HepG2 (cell line): Measurements from ENCODE around the gene CYP2C8. TPM values are rescaled to one million over a fixed set of nuclear protein-coding genes. Genes with fewer than 3 reads are reported as not detected.

ENCODE experiments used
- ATAC-seq: fragments of 200-7000 bp; cut with Tn5 transposase; 3 replicates; pipeline ENCODE4 v1.9.1; 2020; ENCODE audit warnings: mild to moderate bottlenecking, moderate library complexity
- BruUV-seq: library from RNA; stranded (reverse); fragments of 400-500 nt; replicated peaks from 2 replicates; lab custom pipeline; 2021; lab: Mats Ljungman, UMichigan
- CTCF ChIA-PET: fragments of 300-600 bp; formaldehyde crosslinking; extraction: SDS; loops from one replicate; lab custom pipeline; 2021; ENCODE audit warnings: low total read pairs, inconsistent platforms, low intra/inter-chr PET ratio; lab: Yijun Ruan, JAX
- POLR2A ChIA-PET: fragments of 350-600 bp; sonication (Branson Sonifier 250); formaldehyde crosslinking; loops from one replicate; lab custom pipeline; 2020; ENCODE audit warnings: antibody characterized with exemption, inconsistent platforms; lab: Yijun Ruan, JAX
- DNase-seq: peaks from one replicate; pipeline ENCODE4 v3.0.0-alpha.2; 2015; ENCODE audit warnings: low spot score
- FAIRE-seq: peaks from 3 replicates; lab custom pipeline; 2011; peaks lifted over from hg19 to GRCh38; lab: Jason Lieb, UNC
- H2AFZ ChIP-seq: one replicate; pipeline ENCODE4 v1.6.1; 2011; ENCODE audit warnings: low read length, inconsistent platforms
- H3K27ac ChIP-seq: fragments of 300-600 bp; 3 replicates; pipeline ENCODE4 v1.8.0; 2011; ENCODE audit warnings: mixed run types, mild to moderate bottlenecking, mixed read lengths, low read length, inconsistent platforms; ENCODE audit not compliant: insufficient read depth; ENCODE audit errors: extremely low read length
- H3K27me3 ChIP-seq, 2 experiments: fragments of 200-600 bp in 1 of 2; 2 replicates in 1 of 2; 3 replicates in 1 of 2; pipeline versions ENCODE4 v1.6.0 to v1.8.0; 2011; ENCODE audit warnings: low read length in 2 of 2, mild to moderate bottlenecking in 2 of 2, moderate library complexity in 2 of 2, inconsistent platforms in 1 of 2; ENCODE audit not compliant: insufficient read depth in 2 of 2, control insufficient read depth in 1 of 2
- H3K36me3 ChIP-seq, 2 experiments: fragments of 200-600 bp in 1 of 2; replicated peaks in 1 of 2; 2 replicates in 1 of 2; 3 replicates in 1 of 2; pipeline versions ENCODE4 v1.5.1 to v1.8.0; 2011; ENCODE audit warnings: low read length in 2 of 2, inconsistent platforms in 1 of 2; ENCODE audit not compliant: insufficient read depth in 2 of 2, control insufficient read depth in 1 of 2
- H3K4me1 ChIP-seq: 2 replicates; pipeline ENCODE4 v1.5.1; 2012; ENCODE audit warnings: low read length, inconsistent platforms; ENCODE audit not compliant: insufficient read depth
- H3K4me2 ChIP-seq: 2 replicates; pipeline ENCODE4 v1.6.0; 2011; ENCODE audit warnings: low read depth, low read length, inconsistent platforms
- H3K4me3 ChIP-seq, 3 experiments: fragments of 200-600 bp in 1 of 3; sonication (generic), shearing (Covaris generic) in 1 of 3; replicated peaks in 1 of 3; 2 replicates each; pipeline ENCODE4 v1.5.1; 2011 to 2016; ENCODE audit warnings: low read length in 3 of 3, inconsistent platforms in 2 of 3, low read depth in 2 of 3, mild to moderate bottlenecking in 2 of 3, control low read depth in 1 of 3, mixed read lengths in 1 of 3; ENCODE audit not compliant: insufficient read depth in 1 of 3
- H3K79me2 ChIP-seq: one replicate; pipeline ENCODE4 v1.6.1; 2011; ENCODE audit warnings: low read length, inconsistent platforms; ENCODE audit not compliant: insufficient read depth
- H3K9ac ChIP-seq: 2 replicates; pipeline ENCODE4 v1.6.0; 2011; ENCODE audit warnings: mild to moderate bottlenecking, low read depth, low read length, inconsistent platforms; ENCODE audit not compliant: insufficient read depth
- H3K9me3 ChIP-seq: 2 replicates; pipeline ENCODE4 v1.5.1; 2012; ENCODE audit warnings: mild to moderate bottlenecking, low read length
- H4K20me1 ChIP-seq: 2 replicates; pipeline ENCODE4 v1.6.0; 2011; ENCODE audit warnings: inconsistent platforms, mild to moderate bottlenecking, low read length, moderate library complexity; ENCODE audit not compliant: insufficient read depth
- ATF7 ChIP-seq, 2 experiments: fragments of 450-650 bp in 1 of 2; sonication (generic) in 1 of 2; formaldehyde crosslinking in 1 of 2; IDR thresholded peaks; 2 replicates each; pipeline versions ENCODE4 v1.4.0 to v1.6.1; 2016 to 2020; ENCODE audit warnings: antibody characterized with exemption in 1 of 2, mild to moderate bottlenecking in 1 of 2, missing genetic modification reagents in 1 of 2
- CREB1 ChIP-seq, 2 experiments: fragments of 450-650 bp in 1 of 2; IDR thresholded peaks; 2 replicates each; pipeline ENCODE4 v1.6.1; 2016 to 2017; ENCODE audit warnings: control low read depth in 1 of 2, mild to moderate bottlenecking in 1 of 2, missing compliant biosample characterization in 1 of 2, missing genetic modification characterization in 1 of 2
- KLF13 ChIP-seq: sonication (generic); formaldehyde crosslinking; IDR thresholded peaks from 2 replicates; pipeline ENCODE4 v1.4.0; 2020; ENCODE audit warnings: mild to moderate bottlenecking, missing genetic modification reagents
- PAF1 ChIP-seq: IDR thresholded peaks from 2 replicates; pipeline ENCODE4 v1.6.1; 2016; ENCODE audit warnings: missing genetic modification reagents, missing compliant biosample characterization
- TSC22D2 ChIP-seq: sonication (generic); formaldehyde crosslinking; IDR thresholded peaks from 2 replicates; pipeline ENCODE4 v1.5.1; 2020; ENCODE audit warnings: missing genetic modification reagents, mild to moderate bottlenecking, borderline replicate concordance
- ZNF143 ChIP-seq: sonication (generic); formaldehyde crosslinking; IDR thresholded peaks from 2 replicates; pipeline ENCODE4 v1.4.0; 2020; ENCODE audit warnings: missing genetic modification reagents
- ZNF281 ChIP-seq: sonication (generic); formaldehyde crosslinking; IDR thresholded peaks from 2 replicates; pipeline ENCODE4 v1.4.0; 2020; ENCODE audit warnings: missing genetic modification reagents, borderline replicate concordance
- ZNF605 ChIP-seq: sonication (generic); formaldehyde crosslinking; IDR thresholded peaks from 2 replicates; pipeline ENCODE4 v1.8.0; 2022; ENCODE audit warnings: mild to moderate bottlenecking, missing genetic modification reagents
- ZNF713 ChIP-seq: sonication (generic); formaldehyde crosslinking; IDR thresholded peaks from 2 replicates; pipeline ENCODE4 v1.4.0; 2020; ENCODE audit warnings: mild to moderate bottlenecking, missing genetic modification reagents
- ZSCAN12 ChIP-seq: sonication (generic); formaldehyde crosslinking; IDR thresholded peaks from 2 replicates; pipeline ENCODE4 v1.9.0; 2021; ENCODE audit warnings: mild to moderate bottlenecking, missing genetic modification reagents
- WGBS: methylation state at CpG from one replicate; pipeline ENCODE4 v1.1.6; 2017; ENCODE audit warnings: low lambda C conversion rate; 5-methylcytosine and 5-hydroxymethylcytosine counted together
- in situ Hi-C: cut with HindIII; loops from 2 replicates; pipeline ENCODE4 v1.10.0; 2017; ENCODE audit warnings: low pct_unique_long_range_greater_than_20kb; ENCODE audit not compliant: extremely low pct_ligation_motif_present
- intact Hi-C: fragments of 100-400 bp; cut with micrococcal nuclease; formaldehyde crosslinking; loops from one replicate; pipeline ENCODE4 v1.10.0; 2022; ENCODE audit not compliant: unreplicated experiment
- polyA plus RNA-seq, 8 experiments: library from polyadenylated mRNA; depleted of rRNA in 3 of 8; stranded (reverse) in 7 of 8; unstranded in 1 of 8; fragments of >200 nt; fragmentation: Illumina TruSeq in 4 of 8; extraction: Trizol in 4 of 8; gene quantifications; 2 replicates each; pipeline versions ENCODE4 v1.2.1 to v1.2.3, GENCODE V29; 2011 to 2016; ENCODE audit warnings: low read depth in 4 of 8, missing spikeins in 1 of 8, mixed read lengths in 1 of 8; ENCODE audit not compliant: insufficient read depth in 1 of 8
- total RNA-seq, 5 experiments: library from RNA; depleted of rRNA; stranded (reverse); fragments of >200 nt; fragmentation: Illumina TruSeq; extraction: Trizol; gene quantifications; 2 replicates each; pipeline ENCODE4 v1.2.3, GENCODE V29; 2016; ENCODE audit warnings: low read depth in 1 of 5

The CYP2C8 gene
- total and polyA plus RNA-seq, 2 of the 13 experiments (the other 11 are each of a cell fraction or from before 2014, with no cell fraction given) = 0.09 to 0.15 TPM

GRCh38 chr10:95031656-95032055 lies 37.6 kb downstream of the CYP2C8 start:
- Histone ChIP-seq H3K36me3 (no peaks in the 10 kb centered on the region), H3K4me2 (no peak overlapping the region), H4K20me1 (no peaks in the 10 kb centered on the region), H2AFZ (no peak overlapping the region), H3K27ac (no peak overlapping the region), H3K9me3 (no peaks in the 10 kb centered on the region), H3K27me3 (no peaks in the 10 kb centered on the region), H3K9ac (no peak overlapping the region), H3K4me1 (no peaks in the 10 kb centered on the region), H3K4me3 (no peak overlapping the region), H3K79me2 (no peaks in the 10 kb centered on the region)
- CTCF ChIA-PET = no interaction called here
- in situ Hi-C loops (no loop called here), intact Hi-C loops (no loop called here)
- TF ChIP-seq ATF7 (IDR thresholded peaks at IDR 0.05) = peak; percentile 79
- TF ChIP-seq ATF7 (CRISPR knock-in tag; IDR thresholded peaks at IDR 0.05) = no peak
- TF ChIP-seq CREB1 (IDR thresholded peaks at IDR 0.05) = peak; percentile 56
- TF ChIP-seq CREB1 (CRISPR knock-in tag; IDR thresholded peaks at IDR 0.05) = no peak
- no peak for TF ChIP-seq PAF1
- ATAC-seq (no peak), FAIRE-seq (no peak), DNase-seq (no peak)
- POLR2A ChIA-PET = no interaction called here
- BruUV-seq = no TSS peak

- in situ Hi-C loops = no loop called here
Observed at GRCh38 chr10:95026461-95026860, 42.8 kb downstream of the CYP2C8 start.

More at GRCh38 chr10:95026461-95026860, 42.8 kb downstream of the CYP2C8 start:
- ATAC-seq (no peak), FAIRE-seq (no peak), DNase-seq (no peak)
- Histone ChIP-seq H4K20me1 (no peaks in the 10 kb centered on the region), H3K27ac (no peak overlapping the region), H3K4me3 (no peak overlapping the region), H3K27me3 (no peaks in the 10 kb centered on the region), H3K9me3 (no peaks in the 10 kb centered on the region), H3K9ac (no peak overlapping the region), H3K4me2 (no peak overlapping the region), H2AFZ (no peak overlapping the region), H3K36me3 (no peaks in the 10 kb centered on the region), H3K4me1 (no peaks in the 10 kb centered on the region), H3K79me2 (no peaks in the 10 kb centered on the region)
- CTCF ChIA-PET = no interaction called here
- BruUV-seq = no TSS peak
- intact Hi-C loops = no loop called here
- POLR2A ChIA-PET = no interaction called here
- 88% methylated on average over 1 of the region's 2 CpGs for WGBS
- TF ChIP-seq ZNF713 (CRISPR knock-in tag) = no peak
- no peak for TF ChIP-seq KLF13 (CRISPR knock-in tag)
- no peak for TF ChIP-seq ZNF143
- no peak for TF ChIP-seq ZNF605 (CRISPR knock-in tag)
- no peak for TF ChIP-seq ZSCAN12 (CRISPR knock-in tag)
- TF ChIP-seq ZNF281 (CRISPR knock-in tag) = no peak
- no peak for TF ChIP-seq TSC22D2 (CRISPR knock-in tag)
